HG03159 (cell line): ENCODE measurements around the gene RFX8.
"Not testable (repeated sequence)": the region's sequence is repeated elsewhere in the genome, so short reads cannot be mapped to it uniquely, and the experiment has no call there.

Experiments used
- ATAC-seq: cut with Tn5 transposase; IDR thresholded peaks from one replicate; pipeline ENCODE4 v1.9.1; 2021; ENCODE audit warnings: mild to moderate bottlenecking, moderate library complexity; ENCODE audit not compliant: unreplicated experiment

Gene RFX8

GRCh38 chr2:101355401-101356054, 119.4 kb downstream of the RFX8 start:
- ATAC-seq, result no peak

- no peak for ATAC-seq
Observed at GRCh38 chr2:101354420-101355311, 120.2 kb downstream of the RFX8 start.

GRCh38 chr2:101352631-101353030, 122.3 kb downstream of the RFX8 start:
- not testable (repeated sequence) for ATAC-seq

DNA sequence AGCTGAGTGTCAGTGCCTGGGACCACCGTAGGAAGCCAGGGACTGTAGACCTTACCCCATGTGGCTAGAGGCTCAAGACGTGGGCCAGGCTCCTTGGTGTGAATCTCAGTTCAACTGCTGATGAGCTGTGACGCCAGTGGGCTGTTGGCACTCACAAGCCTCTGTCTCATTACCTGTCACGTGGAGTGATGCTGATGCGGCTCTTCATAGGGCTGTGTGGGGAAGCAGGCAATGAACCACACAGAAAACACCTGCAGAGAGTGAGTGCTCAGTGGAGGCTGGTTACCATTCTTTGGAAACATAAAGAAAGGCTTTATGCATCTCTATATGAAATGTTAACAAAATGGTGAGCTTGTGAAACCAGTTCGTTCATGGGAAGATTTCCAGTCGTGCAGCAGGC, 123.7 kb downstream of the RFX8 start:
- ATAC-seq, result no peak

DNA sequence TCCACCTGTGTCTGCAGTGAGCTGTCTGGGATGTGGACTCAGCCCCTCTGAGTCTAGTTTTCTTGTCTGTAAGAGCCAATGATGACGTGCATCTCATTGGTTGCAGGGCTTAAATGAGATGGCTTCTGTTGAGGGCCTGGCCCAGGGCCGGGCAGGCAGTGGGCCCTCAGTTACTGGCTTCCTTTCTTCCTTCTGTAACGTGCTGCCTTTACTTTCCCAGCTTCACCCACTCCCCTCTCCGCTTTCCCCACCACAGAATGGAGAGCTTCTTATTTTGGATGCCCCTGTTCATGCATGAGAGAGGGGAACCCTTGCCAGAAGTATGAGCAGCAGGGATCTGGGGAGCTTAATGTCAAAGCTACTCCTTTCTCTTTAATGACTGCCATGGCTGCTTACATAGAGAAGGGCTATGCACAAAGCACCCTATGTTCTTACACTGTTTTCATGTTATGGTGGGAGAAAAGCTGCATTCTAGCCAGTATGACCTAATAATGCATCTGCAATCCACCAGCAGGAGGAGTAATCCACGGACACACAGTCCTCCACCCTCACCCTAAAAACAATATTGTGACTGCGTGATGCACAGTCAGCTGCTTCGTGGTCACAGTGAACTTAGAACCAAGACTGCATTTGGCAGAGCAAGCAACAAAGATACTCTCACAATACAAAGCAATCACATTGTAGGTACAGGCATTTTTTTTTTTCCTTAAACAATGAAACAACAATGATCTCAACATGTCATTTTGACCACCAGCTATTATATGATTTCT, 124.8 kb downstream of the RFX8 start:
- ATAC-seq, result no peak

- no peak for ATAC-seq
Observed at GRCh38 chr2:101348883-101349282, 126.0 kb downstream of the RFX8 start.
